CD14-positive monocyte (primary cell): ENCODE results near the gene CCDC136. TPM values are rescaled to one million over a fixed set of nuclear protein-coding genes. Genes with fewer than 3 reads are reported as not detected.

Source experiments
- DNase-seq, 3 donors: peaks; one replicate each; pipeline ENCODE4 v3.0.0-alpha.2; 2011 to 2022
- H2AFZ ChIP-seq: 2 replicates; pipeline ENCODE4 v1.6.0; 2012; ENCODE audit warnings: mild to moderate bottlenecking, low read depth, low read length, inconsistent platforms; ENCODE audit not compliant: insufficient read depth, poor library complexity, severe bottlenecking
- H3K27ac ChIP-seq, 2 donors: 1 replicate in 1 of 2; 2 replicates in 1 of 2; pipeline ENCODE4 v1.5.1; 2012 to 2013; ENCODE audit warnings: low read length in 2 of 2, control low read depth in 1 of 2, inconsistent platforms in 1 of 2, low read depth in 1 of 2, mild to moderate bottlenecking in 1 of 2
- H3K27me3 ChIP-seq, 2 donors: one replicate each; pipeline versions ENCODE4 v1.6.0 to v1.6.1; 2011 to 2013; ENCODE audit warnings: low read length in 2 of 2; ENCODE audit not compliant: control insufficient read depth in 2 of 2, insufficient read depth in 2 of 2
- H3K36me3 ChIP-seq, 2 donors: replicated peaks in 1 of 2; 1 replicate in 1 of 2; 2 replicates in 1 of 2; pipeline versions ENCODE4 v1.5.1 to v1.6.1; 2012 to 2013; ENCODE audit warnings: low read length in 2 of 2, control low read depth in 1 of 2, inconsistent platforms in 1 of 2, mild to moderate bottlenecking in 1 of 2; ENCODE audit not compliant: insufficient read depth in 2 of 2, control insufficient read depth in 1 of 2
- H3K4me1 ChIP-seq, 2 donors: 1 replicate in 1 of 2; 2 replicates in 1 of 2; pipeline versions ENCODE4 v1.5.1 to v1.6.1; 2012 to 2013; ENCODE audit warnings: low read length in 2 of 2, control low read depth in 1 of 2, inconsistent platforms in 1 of 2, mild to moderate bottlenecking in 1 of 2, moderate library complexity in 1 of 2; ENCODE audit not compliant: insufficient read depth in 2 of 2, control insufficient read depth in 1 of 2
- H3K4me2 ChIP-seq: replicated peaks from 2 replicates; pipeline ENCODE3; 2012; ENCODE audit warnings: low read length, moderate library complexity, mild to moderate bottlenecking; ENCODE audit not compliant: poor library complexity, severe bottlenecking; ENCODE audit errors: extremely low read depth
- H3K4me3 ChIP-seq, 3 experiments: fragments of 200-600 bp in 1 of 3; sonication (generic) in 1 of 3; replicated peaks in 1 of 3; 1 replicate in 2 of 3; 2 replicates in 1 of 3; pipeline ENCODE4 v1.5.1; 2011 to 2013; ENCODE audit warnings: low read length in 3 of 3, mild to moderate bottlenecking in 3 of 3, control low read depth in 2 of 3, low read depth in 2 of 3, inconsistent platforms in 1 of 3, moderate library complexity in 1 of 3
- H3K79me2 ChIP-seq: 2 replicates; pipeline ENCODE4 v1.6.0; 2012; ENCODE audit warnings: mild to moderate bottlenecking, control low read depth, inconsistent platforms, low read length, moderate library complexity; ENCODE audit not compliant: insufficient read depth
- H3K9ac ChIP-seq: 2 replicates; pipeline ENCODE4 v1.6.0; 2017; ENCODE audit warnings: low read length, mild to moderate bottlenecking; ENCODE audit not compliant: insufficient read depth, poor library complexity, severe bottlenecking
- H3K9me3 ChIP-seq, 2 donors: replicated peaks in 1 of 2; 1 replicate in 1 of 2; 2 replicates in 1 of 2; pipeline versions ENCODE4 v1.5.1 to v1.6.1; 2012 to 2013; ENCODE audit warnings: low read length in 2 of 2, control low read depth in 1 of 2; ENCODE audit not compliant: control insufficient read depth in 1 of 2, insufficient read depth in 1 of 2
- H4K20me1 ChIP-seq: 2 replicates; pipeline ENCODE4 v1.6.0; 2012; ENCODE audit warnings: mild to moderate bottlenecking, low read length, control low read depth, moderate library complexity; ENCODE audit not compliant: insufficient read depth
- H3K27ac Mint-ChIP-seq, 7 donors: one replicate each; pipeline ENCODE4 v1.8.0; 2020; ENCODE audit warnings: mild to moderate bottlenecking in 7 of 7, mixed read lengths in 7 of 7, moderate library complexity in 6 of 7, inconsistent platforms in 2 of 7
- H3K27me3 Mint-ChIP-seq, 3 donors: one replicate each; pipeline ENCODE4 v1.8.0; 2021 to 2022; ENCODE audit warnings: low read depth in 3 of 3, mild to moderate bottlenecking in 3 of 3, mixed read lengths in 3 of 3, moderate library complexity in 3 of 3, inconsistent platforms in 1 of 3
- H3K36me3 Mint-ChIP-seq, 2 donors: one replicate each; pipeline ENCODE4 v1.8.0; 2020; ENCODE audit warnings: mixed read lengths in 2 of 2, inconsistent platforms in 1 of 2, mild to moderate bottlenecking in 1 of 2
- H3K4me1 Mint-ChIP-seq: one replicate; pipeline ENCODE4 v1.8.0; 2020; ENCODE audit warnings: mild to moderate bottlenecking, mixed read lengths
- H3K4me3 Mint-ChIP-seq, 2 donors: one replicate each; pipeline ENCODE4 v1.8.0; 2020; ENCODE audit warnings: mild to moderate bottlenecking in 2 of 2, mixed read lengths in 2 of 2, moderate library complexity in 1 of 2
- H3K9me3 Mint-ChIP-seq, 7 donors: one replicate each; pipeline ENCODE4 v1.8.0; 2020 to 2022; ENCODE audit warnings: mixed read lengths in 7 of 7, mild to moderate bottlenecking in 6 of 7, moderate library complexity in 6 of 7, inconsistent platforms in 2 of 7
- WGBS: methylation state at CpG from one replicate; pipeline ENCODE4 v1.1.5; 2013; ENCODE audit warnings: missing lambda C conversion rate; ENCODE audit not compliant: insufficient coverage; 5-methylcytosine and 5-hydroxymethylcytosine counted together
- intact Hi-C, 2 donors: fragments of 100-400 bp; cut with micrococcal nuclease; formaldehyde crosslinking; loops; one replicate each; pipeline versions ENCODE4 v1.15.0 to v1.15.1; 2023
- polyA plus RNA-seq, 3 donors: library from polyadenylated mRNA; depleted of rRNA in 1 of 3; unstranded in 2 of 3; stranded (reverse) in 1 of 3; fragments of 300-500 nt in 2 of 3; fragments of >200 nt in 1 of 3; fragmentation: Illumina TruSeq in 2 of 3; gene quantifications; 1 replicate in 2 of 3; 2 replicates in 1 of 3; pipeline ENCODE4 v1.2.3, GENCODE V29; 2012 to 2021
- TF ChIP-seq, protein P1 (sequence below): fragments of 200-600 bp; IDR thresholded peaks from one replicate; pipeline ENCODE4 v1.8.0; 2022; ENCODE audit warnings: antibody characterized with exemption, mild to moderate bottlenecking

CCDC136 gene
- polyA plus RNA-seq, 3 donors, result 0.26 to 2.6 TPM; not detected in 1

- Mint-ChIP-seq H3K9me3 (peaks cover 6 to 24% (median 15%) of the 10 kb centered on the region in 7 donors), H3K36me3 (peaks cover 0 to 4% of the 10 kb centered on the region in 2 donors), H3K27ac (no peak overlapping the region), H3K27me3 (peaks cover 3 to 14% (median 8%) of the 10 kb centered on the region in 3 donors), H3K4me1 (peaks cover 2% of the 10 kb centered on the region), H3K4me3 (no peak overlapping the region)
- no peak for DNase-seq
- Histone ChIP-seq H3K4me3 (no peak overlapping the region), H3K4me1 (no peaks in the 10 kb centered on the region), H4K20me1 (no peaks in the 10 kb centered on the region), H3K4me2 (no peak overlapping the region), H3K9me3 (peaks cover 0 to 7% of the 10 kb centered on the region in 2 donors), H3K9ac (no peak overlapping the region), H3K27ac (no peak overlapping the region), H3K79me2 (no peaks in the 10 kb centered on the region), H2AFZ (no peak overlapping the region), H3K36me3 (no peaks in the 10 kb centered on the region), H3K27me3 (no peaks in the 10 kb centered on the region)
- TF ChIP-seq, protein P1, sequence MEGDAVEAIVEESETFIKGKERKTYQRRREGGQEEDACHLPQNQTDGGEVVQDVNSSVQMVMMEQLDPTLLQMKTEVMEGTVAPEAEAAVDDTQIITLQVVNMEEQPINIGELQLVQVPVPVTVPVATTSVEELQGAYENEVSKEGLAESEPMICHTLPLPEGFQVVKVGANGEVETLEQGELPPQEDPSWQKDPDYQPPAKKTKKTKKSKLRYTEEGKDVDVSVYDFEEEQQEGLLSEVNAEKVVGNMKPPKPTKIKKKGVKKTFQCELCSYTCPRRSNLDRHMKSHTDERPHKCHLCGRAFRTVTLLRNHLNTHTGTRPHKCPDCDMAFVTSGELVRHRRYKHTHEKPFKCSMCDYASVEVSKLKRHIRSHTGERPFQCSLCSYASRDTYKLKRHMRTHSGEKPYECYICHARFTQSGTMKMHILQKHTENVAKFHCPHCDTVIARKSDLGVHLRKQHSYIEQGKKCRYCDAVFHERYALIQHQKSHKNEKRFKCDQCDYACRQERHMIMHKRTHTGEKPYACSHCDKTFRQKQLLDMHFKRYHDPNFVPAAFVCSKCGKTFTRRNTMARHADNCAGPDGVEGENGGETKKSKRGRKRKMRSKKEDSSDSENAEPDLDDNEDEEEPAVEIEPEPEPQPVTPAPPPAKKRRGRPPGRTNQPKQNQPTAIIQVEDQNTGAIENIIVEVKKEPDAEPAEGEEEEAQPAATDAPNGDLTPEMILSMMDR, result no peak
- intact Hi-C loops, result no loop called here
- WGBS, result 100% methylated on average over 1 of the region's 3 CpGs
Observed at GRCh38 chr7:128781851-128782250, 9.9 kb upstream of the CCDC136 start.

GRCh38 chr7:128783143-128783861 lies 8.5 kb upstream of the CCDC136 start:
- Mint-ChIP-seq H3K4me1 (peaks cover 2% of the 10 kb centered on the region), H3K36me3 (no peaks in the 10 kb centered on the region), H3K27ac (no peak overlapping the region), H3K27me3 (peaks cover 5 to 17% (median 7%) of the 10 kb centered on the region in 3 donors), H3K9me3 (peaks cover 3 to 9% (median 4%) of the 10 kb centered on the region in 7 donors), H3K4me3 (no peak overlapping the region)
- no peaks in the 10 kb centered on the region for H3K36me3 ChIP-seq
- peaks cover 0 to 3% of the 10 kb centered on the region in 2 donors for H3K27me3 ChIP-seq
- H3K9me3 ChIP-seq, result peaks cover 0 to 7% of the 10 kb centered on the region in 2 donors
- no peaks in the 10 kb centered on the region for H4K20me1 ChIP-seq
- TF ChIP-seq, protein P1, result no peak
- intact Hi-C loops, result no loop called here
- H3K4me1 ChIP-seq, result no peaks in the 10 kb centered on the region
- H3K79me2 ChIP-seq, result no peaks in the 10 kb centered on the region
- no peak overlapping the region for H3K9ac ChIP-seq
- no peak overlapping the region for H3K4me3 ChIP-seq
- no peak for DNase-seq
- no peak overlapping the region for H2AFZ ChIP-seq
- 89% methylated on average over 9 of the region's 15 CpGs for WGBS
- no peak overlapping the region for H3K4me2 ChIP-seq
- H3K27ac ChIP-seq, result no peak overlapping the region
